DND-41 (cell line): ENCODE data around the gene SFXN2.

ENCODE experiments used
- ATAC-seq: fragments of 200-7000 bp; cut with Tn5 transposase; 3 replicates; pipeline ENCODE4 v1.9.1; 2021; ENCODE audit warnings: low read depth; ENCODE audit not compliant: insufficient read depth
- DNase-seq: peaks from one replicate; pipeline ENCODE4 v3.0.0-alpha.2; 2020
- H2AFZ ChIP-seq: 2 replicates; pipeline ENCODE4 v1.6.0; 2012; ENCODE audit warnings: low read depth, low read length
- H3K27ac ChIP-seq: 2 replicates; pipeline ENCODE4 v1.5.1; 2012; ENCODE audit warnings: low read length, inconsistent platforms
- H3K27me3 ChIP-seq: fragments of 200-600 bp; sonication (generic); 2 replicates; pipeline ENCODE4 v1.6.0; 2012; ENCODE audit warnings: low read length, mild to moderate bottlenecking, inconsistent platforms; ENCODE audit not compliant: insufficient read depth, poor library complexity
- H3K36me3 ChIP-seq: 2 replicates; pipeline ENCODE4 v1.5.1; 2012; ENCODE audit warnings: low read length, inconsistent platforms; ENCODE audit not compliant: insufficient read depth
- H3K4me1 ChIP-seq: 2 replicates; pipeline ENCODE4 v1.5.1; 2012; ENCODE audit warnings: mild to moderate bottlenecking, low read length; ENCODE audit not compliant: insufficient read depth
- H3K4me2 ChIP-seq: 2 replicates; pipeline ENCODE4 v1.6.0; 2012; ENCODE audit warnings: mild to moderate bottlenecking, moderate library complexity, low read length, inconsistent platforms; ENCODE audit not compliant: insufficient read depth
- H3K4me3 ChIP-seq, 2 experiments: fragments of 200-600 bp in 1 of 2; shearing (Covaris generic) in 1 of 2; 2 replicates each; pipeline ENCODE4 v1.5.1; 2012 to 2016; ENCODE audit warnings: inconsistent platforms in 2 of 2, low read length in 2 of 2, mild to moderate bottlenecking in 2 of 2, low read depth in 1 of 2, moderate library complexity in 1 of 2
- H3K79me2 ChIP-seq: 2 replicates; pipeline ENCODE4 v1.6.0; 2012; ENCODE audit warnings: low read length, inconsistent platforms; ENCODE audit not compliant: insufficient read depth
- H3K9ac ChIP-seq: 2 replicates; pipeline ENCODE4 v1.6.0; 2012; ENCODE audit warnings: low read depth, mild to moderate bottlenecking, inconsistent platforms, low read length, moderate library complexity
- H3K9me3 ChIP-seq: 2 replicates; pipeline ENCODE4 v1.5.1; 2012; ENCODE audit warnings: low read length, moderate library complexity, mild to moderate bottlenecking, inconsistent platforms; ENCODE audit not compliant: insufficient read depth, severe bottlenecking
- H4K20me1 ChIP-seq: 2 replicates; pipeline ENCODE4 v1.6.0; 2012; ENCODE audit warnings: low read length; ENCODE audit not compliant: insufficient read depth
- EZH2 ChIP-seq: IDR thresholded peaks from 3 replicates; pipeline ENCODE4 v1.6.1; 2012; ENCODE audit warnings: borderline replicate concordance, low read depth, mild to moderate bottlenecking, moderate library complexity, low read length, inconsistent platforms; ENCODE audit not compliant: severe bottlenecking
- TF ChIP-seq, protein P1 (sequence below): IDR thresholded peaks from 2 replicates; pipeline ENCODE4 v1.5.1; 2012; ENCODE audit warnings: borderline replicate concordance, low read length, moderate library complexity, mild to moderate bottlenecking; ENCODE audit not compliant: poor library complexity, severe bottlenecking; ENCODE audit errors: extremely low read depth

Gene SFXN2

DNA sequence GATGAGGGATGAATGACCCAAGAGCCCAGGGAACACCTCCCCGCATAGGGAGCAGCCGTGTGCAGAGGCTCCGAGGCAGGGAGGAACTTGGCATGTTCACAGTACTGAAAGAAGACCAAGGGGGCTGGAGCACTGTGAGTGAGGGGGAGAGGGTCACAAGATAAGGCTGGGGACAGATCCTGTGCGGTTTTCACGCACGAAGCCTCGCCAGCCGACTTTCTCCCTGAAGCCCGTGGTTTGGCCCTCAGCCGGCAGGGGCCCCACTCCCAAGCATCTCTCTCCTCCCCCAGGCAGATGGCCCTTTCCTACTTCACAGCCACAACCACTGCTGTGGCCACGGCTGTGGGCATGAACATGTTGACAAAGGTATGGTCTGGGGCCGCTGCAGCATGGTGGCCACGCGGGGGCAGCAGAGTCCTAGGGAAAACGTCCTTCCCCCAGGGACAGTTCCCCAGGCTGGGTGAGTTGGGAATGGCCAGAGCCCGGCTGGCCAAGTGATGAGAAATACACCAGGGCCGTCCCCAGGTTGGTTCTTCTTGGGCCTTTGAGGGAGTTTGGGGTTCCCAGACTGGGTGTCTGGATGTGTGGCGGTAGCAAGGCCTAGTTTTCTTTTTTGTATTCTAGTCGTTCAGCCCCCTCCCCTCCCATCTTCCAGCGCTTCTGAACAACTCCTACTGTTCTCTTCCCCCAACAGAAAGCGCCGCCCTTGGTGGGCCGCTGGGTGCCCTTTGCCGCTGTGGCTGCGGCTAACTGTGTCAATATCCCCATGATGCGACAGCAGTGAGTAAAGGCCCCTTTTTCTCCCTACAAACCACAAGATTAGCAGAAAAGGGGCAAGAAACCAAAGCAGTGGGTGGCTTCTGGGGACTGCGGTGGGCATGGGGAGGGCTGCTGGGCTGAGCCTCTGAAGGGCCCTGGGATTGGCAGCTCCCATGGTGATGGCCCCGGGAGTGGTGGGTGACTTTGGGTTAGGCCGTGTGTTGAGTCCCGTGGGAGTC lies 14.9 kb downstream of the SFXN2 start:
- H3K9me3 ChIP-seq = no peaks in the 10 kb centered on the region
- peak; percentile 48; the same call in 1 of the 3 replicates for ATAC-seq

DNA sequence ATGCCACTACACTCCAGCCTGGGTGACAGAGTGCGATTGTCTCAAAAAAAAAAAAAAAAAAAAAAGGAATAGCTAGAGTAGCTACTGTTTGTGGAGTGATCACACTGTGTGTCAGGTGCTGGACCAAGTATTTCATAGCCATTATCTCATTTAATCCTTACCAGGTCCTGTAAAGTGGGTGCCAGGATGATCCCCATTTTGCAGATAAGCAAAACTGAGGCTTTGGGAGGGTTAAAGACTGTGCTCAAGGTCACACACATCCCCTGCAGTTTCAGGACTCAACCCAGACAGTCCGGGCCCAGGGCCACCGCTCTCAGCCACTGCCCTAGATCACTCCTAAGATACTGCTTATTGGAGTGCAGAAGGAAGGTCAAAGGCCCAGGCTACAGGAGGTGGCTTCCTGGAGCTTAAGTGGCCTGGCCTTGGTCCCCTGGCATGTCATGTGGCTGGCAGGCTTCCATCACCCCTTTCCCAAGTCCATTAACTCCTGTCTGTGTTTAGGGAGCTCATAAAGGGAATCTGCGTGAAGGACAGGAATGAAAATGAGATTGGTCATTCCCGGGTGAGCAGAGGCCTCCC lies 16.9 kb downstream of the SFXN2 start:
- H3K4me3 ChIP-seq = no peak overlapping the region
- H2AFZ ChIP-seq = no peak overlapping the region
- H3K79me2 ChIP-seq = no peaks in the 10 kb centered on the region; the same call in 1 of the 2 replicates
- H3K9ac ChIP-seq = no peak overlapping the region
- DNase-seq (no peak), ATAC-seq (no peak)
- H3K9me3 ChIP-seq = no peaks in the 10 kb centered on the region
- TF ChIP-seq, protein P1, sequence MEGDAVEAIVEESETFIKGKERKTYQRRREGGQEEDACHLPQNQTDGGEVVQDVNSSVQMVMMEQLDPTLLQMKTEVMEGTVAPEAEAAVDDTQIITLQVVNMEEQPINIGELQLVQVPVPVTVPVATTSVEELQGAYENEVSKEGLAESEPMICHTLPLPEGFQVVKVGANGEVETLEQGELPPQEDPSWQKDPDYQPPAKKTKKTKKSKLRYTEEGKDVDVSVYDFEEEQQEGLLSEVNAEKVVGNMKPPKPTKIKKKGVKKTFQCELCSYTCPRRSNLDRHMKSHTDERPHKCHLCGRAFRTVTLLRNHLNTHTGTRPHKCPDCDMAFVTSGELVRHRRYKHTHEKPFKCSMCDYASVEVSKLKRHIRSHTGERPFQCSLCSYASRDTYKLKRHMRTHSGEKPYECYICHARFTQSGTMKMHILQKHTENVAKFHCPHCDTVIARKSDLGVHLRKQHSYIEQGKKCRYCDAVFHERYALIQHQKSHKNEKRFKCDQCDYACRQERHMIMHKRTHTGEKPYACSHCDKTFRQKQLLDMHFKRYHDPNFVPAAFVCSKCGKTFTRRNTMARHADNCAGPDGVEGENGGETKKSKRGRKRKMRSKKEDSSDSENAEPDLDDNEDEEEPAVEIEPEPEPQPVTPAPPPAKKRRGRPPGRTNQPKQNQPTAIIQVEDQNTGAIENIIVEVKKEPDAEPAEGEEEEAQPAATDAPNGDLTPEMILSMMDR = no peak
- no peak for TF ChIP-seq EZH2
- no peaks in the 10 kb centered on the region for H3K27me3 ChIP-seq
- H3K36me3 ChIP-seq = peaks cover 83% of the 10 kb centered on the region
- H4K20me1 ChIP-seq = peaks cover 3% of the 10 kb centered on the region; the same call in 1 of the 2 replicates
- no peaks in the 10 kb centered on the region for H3K4me1 ChIP-seq
- H3K27ac ChIP-seq = no peak overlapping the region
- H3K4me2 ChIP-seq = no peak overlapping the region

More for the DNA sequence above, 14.9 kb downstream of the SFXN2 start:
- Histone ChIP-seq H3K4me1 (no peaks in the 10 kb centered on the region), H3K4me2 (no peak overlapping the region), H3K36me3 (peaks cover 70% of the 10 kb centered on the region), H3K4me3 (no peak overlapping the region), H4K20me1 (peaks cover 5% of the 10 kb centered on the region; the same call in 1 of the 2 replicates), H3K79me2 (peaks cover 4% of the 10 kb centered on the region; the same call in 1 of the 2 replicates), H3K27ac (no peak overlapping the region), H3K27me3 (no peaks in the 10 kb centered on the region), H2AFZ (no peak overlapping the region), H3K9ac (no peak overlapping the region)
- no peak for TF ChIP-seq EZH2
- TF ChIP-seq, protein P1 = peak; percentile 58
- peak; percentile 28 for DNase-seq

DNA sequence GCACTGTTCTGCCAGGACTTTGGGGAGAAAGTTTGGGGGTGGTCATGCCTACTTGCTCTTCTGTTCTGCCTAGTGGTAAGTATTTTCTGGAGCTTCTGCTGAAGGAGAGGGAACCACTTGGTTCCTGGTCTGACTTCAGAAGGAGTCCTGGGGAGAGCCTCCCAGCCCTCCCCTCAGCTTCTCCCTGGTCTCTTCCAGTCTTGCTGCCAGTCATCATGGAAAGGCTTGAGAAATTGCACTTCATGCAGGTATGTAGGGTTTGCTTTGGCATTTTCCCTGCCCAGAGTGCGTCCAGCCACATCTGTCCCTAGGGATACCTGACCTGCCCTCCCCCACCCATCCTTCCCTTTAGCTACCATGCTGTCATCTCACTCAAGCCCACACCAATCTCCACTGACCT lies 18.2 kb downstream of the SFXN2 start:
- Histone ChIP-seq H3K36me3 (peaks cover 76% of the 10 kb centered on the region), H4K20me1 (no peaks in the 10 kb centered on the region), H3K27ac (no peak overlapping the region), H2AFZ (no peak overlapping the region), H3K4me1 (no peaks in the 10 kb centered on the region), H3K4me2 (no peak overlapping the region), H3K79me2 (no peaks in the 10 kb centered on the region), H3K4me3 (no peak overlapping the region), H3K9me3 (no peaks in the 10 kb centered on the region), H3K9ac (no peak overlapping the region), H3K27me3 (no peaks in the 10 kb centered on the region)
- TF ChIP-seq EZH2 = no peak
- TF ChIP-seq, protein P1 = no peak
- DNase-seq (no peak), ATAC-seq (no peak)
